Measurements from ENCODE around the gene AMN. TPM values are rescaled to one million over a fixed set of nuclear protein-coding genes. Genes with fewer than 3 reads are reported as not detected.
A peak's percentile ranks its signal among the peaks of the same experiment; 100 is the strongest.

AMN gene
- total RNA-seq, 1 experiment from 2014 or later = 70.7 TPM

- Histone ChIP-seq H3K36me3 (ENCODE audit: control insufficient read depth, insufficient read depth, low read length) (no peaks in the 10 kb centered on the region; the same call in 1 of the 2 replicates), H3K4me3 (ENCODE audit: low read depth, low read length) (no peak overlapping the region), H3K9me3 (no peaks in the 10 kb centered on the region), H3K4me1 (no peaks in the 10 kb centered on the region), H3K27me3 (replicated peaks; ENCODE audit: control insufficient read depth, insufficient read depth, low read length) (no peaks in the 10 kb centered on the region)
- intact Hi-C loops (cut with micrococcal nuclease; ENCODE audit: unreplicated experiment) = no loop called here
- peaks cover 20% of the 10 kb centered on the region for H3K36me3 Mint-ChIP-seq (ENCODE audit: insufficient read depth, unreplicated experiment)
- no TSS peak for BruUV-seq (replicated peaks)
- ChIA-PET POLR2A (no interaction called here), CTCF (no interaction called here)
- H3K4me3 Mint-ChIP-seq (ENCODE audit: unreplicated experiment) = no peak overlapping the region
- H3K4me1 Mint-ChIP-seq (ENCODE audit: low read depth, unreplicated experiment) = no peaks in the 10 kb centered on the region
- peak overlapping the region; percentile 80 for H3K27ac Mint-ChIP-seq (ENCODE audit: unreplicated experiment)
- no peak for TF ChIP-seq CTCF (IDR thresholded peaks at IDR 0.05; ENCODE audit: insufficient read depth in 1 of 2, low read depth in 1 of 2, low read length in 1 of 2, severe bottlenecking in 1 of 2, unreplicated experiment in 1 of 2)
- no peaks in the 10 kb centered on the region for H3K9me3 Mint-ChIP-seq (ENCODE audit: unreplicated experiment)
- H3K27me3 Mint-ChIP-seq (ENCODE audit: insufficient read depth, unreplicated experiment) = no peaks in the 10 kb centered on the region
- no peak for DNase-seq
Measured at GRCh38 chr14:102902086-102902485, 20.4 kb upstream of the AMN start.

GRCh38 chr14:102902523-102903247 lies 19.8 kb upstream of the AMN start:
- H3K36me3 Mint-ChIP-seq (ENCODE audit: insufficient read depth, unreplicated experiment) = peaks cover 20% of the 10 kb centered on the region

DNA sequence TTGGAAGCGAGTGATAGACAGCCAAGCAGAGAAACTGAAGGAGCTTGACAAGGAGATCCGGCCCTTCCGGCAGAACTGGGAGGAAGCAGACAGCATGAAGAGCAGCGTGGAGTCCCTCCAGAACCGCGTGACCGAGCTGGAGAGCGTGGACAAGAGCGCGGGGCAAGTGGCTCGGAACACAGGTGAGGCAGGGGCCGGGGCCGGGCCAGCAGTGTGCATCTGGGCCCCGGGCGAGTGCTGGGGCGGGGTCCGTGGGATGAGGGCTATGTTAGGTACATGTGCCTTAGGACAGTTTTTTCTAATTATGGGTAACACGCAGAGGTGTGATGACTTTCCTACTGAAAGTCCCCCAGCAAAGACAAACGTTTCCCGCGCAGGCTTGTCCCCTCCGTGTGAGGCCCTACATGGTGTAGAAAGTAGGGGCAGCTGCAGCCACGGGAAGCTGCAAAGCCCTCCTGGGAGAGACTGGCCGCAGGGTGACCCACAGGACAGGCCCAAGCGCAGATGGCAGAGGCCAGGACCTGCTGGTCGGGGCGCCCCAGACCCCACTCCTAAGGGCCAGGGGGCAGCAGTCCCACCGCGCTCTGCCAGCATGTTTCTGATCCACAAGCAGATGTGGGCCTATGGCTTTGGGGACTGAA lies 19.1 kb upstream of the AMN start:
- Mint-ChIP-seq H3K4me3 (ENCODE audit: unreplicated experiment) (no peak overlapping the region), H3K27ac (ENCODE audit: unreplicated experiment) (no peak overlapping the region), H3K4me1 (ENCODE audit: low read depth, unreplicated experiment) (no peaks in the 10 kb centered on the region), H3K9me3 (ENCODE audit: unreplicated experiment) (no peaks in the 10 kb centered on the region), H3K36me3 (ENCODE audit: insufficient read depth, unreplicated experiment) (peaks cover 24% of the 10 kb centered on the region), H3K27me3 (ENCODE audit: insufficient read depth, unreplicated experiment) (no peaks in the 10 kb centered on the region)
- intact Hi-C loops (cut with micrococcal nuclease; ENCODE audit: unreplicated experiment) = no loop called here
- Histone ChIP-seq H3K4me1 (no peaks in the 10 kb centered on the region), H3K36me3 (ENCODE audit: control insufficient read depth, insufficient read depth, low read length) (no peaks in the 10 kb centered on the region; the same call in 1 of the 2 replicates), H3K9me3 (no peaks in the 10 kb centered on the region), H3K27me3 (replicated peaks; ENCODE audit: control insufficient read depth, insufficient read depth, low read length) (no peaks in the 10 kb centered on the region), H3K4me3 (ENCODE audit: low read depth, low read length) (no peak overlapping the region)
- ChIA-PET CTCF (no interaction called here), POLR2A (no interaction called here)
- BruUV-seq (replicated peaks) = no TSS peak
- DNase-seq = no peak
- no peak for TF ChIP-seq CTCF (IDR thresholded peaks at IDR 0.05; ENCODE audit: insufficient read depth in 1 of 2, low read depth in 1 of 2, low read length in 1 of 2, severe bottlenecking in 1 of 2, unreplicated experiment in 1 of 2)

More at GRCh38 chr14:102902523-102903247, 19.8 kb upstream of the AMN start:
- peak overlapping the region; percentile 80 for H3K27ac Mint-ChIP-seq (ENCODE audit: unreplicated experiment)
- intact Hi-C loops (cut with micrococcal nuclease; ENCODE audit: unreplicated experiment) = no loop called here
- H3K27me3 ChIP-seq (replicated peaks; ENCODE audit: control insufficient read depth, insufficient read depth, low read length) = no peaks in the 10 kb centered on the region
- no peaks in the 10 kb centered on the region; the same call in 1 of the 2 replicates for H3K36me3 ChIP-seq (ENCODE audit: control insufficient read depth, insufficient read depth, low read length)
- no peaks in the 10 kb centered on the region for H3K4me1 ChIP-seq
- POLR2A ChIA-PET = no interaction called here
- no peaks in the 10 kb centered on the region for H3K27me3 Mint-ChIP-seq (ENCODE audit: insufficient read depth, unreplicated experiment)
- H3K9me3 ChIP-seq = no peaks in the 10 kb centered on the region
- no TSS peak for BruUV-seq (replicated peaks)
- DNase-seq = no peak
- H3K9me3 Mint-ChIP-seq (ENCODE audit: unreplicated experiment) = no peaks in the 10 kb centered on the region
- CTCF ChIA-PET = no interaction called here
- no peaks in the 10 kb centered on the region for H3K4me1 Mint-ChIP-seq (ENCODE audit: low read depth, unreplicated experiment)
- TF ChIP-seq CTCF (IDR thresholded peaks at IDR 0.05; ENCODE audit: insufficient read depth in 1 of 2, low read depth in 1 of 2, low read length in 1 of 2, severe bottlenecking in 1 of 2, unreplicated experiment in 1 of 2) = no peak
- no peak overlapping the region for H3K4me3 ChIP-seq (ENCODE audit: low read depth, low read length)
- no peak overlapping the region for H3K4me3 Mint-ChIP-seq (ENCODE audit: unreplicated experiment)
